ENCODE data around the gene IKZF1. TPM values are rescaled to one million over a fixed set of nuclear protein-coding genes. Genes with fewer than 3 reads are reported as not detected.

IKZF1 gene
- total RNA-seq, result 10 to 100 TPM in 1 of 2 donors, 1 to 10 TPM in 1; 5.6 to 11.2 TPM
- long read RNA-seq, partial matches to known transcripts, result 1 of 5 reads
- long read RNA-seq, other reads (novel, unspliced or antisense), result 4 of 5 reads

DNA sequence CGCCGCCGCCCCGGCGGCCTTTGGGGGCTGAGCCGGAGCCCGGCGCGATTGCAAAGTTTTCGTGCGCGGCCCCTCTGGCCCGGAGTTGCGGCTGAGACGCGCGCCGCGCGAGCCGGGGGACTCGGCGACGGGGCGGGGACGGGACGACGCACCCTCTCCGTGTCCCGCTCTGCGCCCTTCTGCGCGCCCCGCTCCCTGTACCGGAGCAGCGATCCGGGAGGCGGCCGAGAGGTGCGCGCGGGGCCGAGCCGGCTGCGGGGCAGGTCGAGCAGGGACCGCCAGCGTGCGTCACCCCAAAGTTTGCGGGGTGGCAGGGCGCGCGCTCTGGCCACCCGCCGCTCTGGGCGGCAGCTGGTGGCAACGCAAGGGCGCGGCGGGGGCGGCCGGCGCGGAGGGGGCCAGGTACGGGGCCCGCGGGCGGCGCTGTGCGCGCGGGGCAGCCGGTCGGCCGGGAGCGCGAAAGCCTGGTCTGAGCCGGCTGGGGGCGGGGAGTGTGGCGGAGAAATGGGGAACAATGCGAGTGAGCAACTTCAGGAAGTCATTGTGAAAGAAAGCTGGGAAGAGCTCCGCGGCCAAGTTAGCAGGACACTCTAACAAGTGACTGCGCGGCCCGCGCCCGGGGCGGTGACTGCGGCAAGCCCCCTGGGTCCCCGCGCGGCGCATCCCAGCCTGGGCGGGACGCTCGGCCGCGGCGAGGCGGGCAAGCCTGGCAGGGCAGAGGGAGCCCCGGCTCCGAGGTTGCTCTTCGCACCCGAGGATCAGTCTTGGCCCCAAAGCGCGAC is at the start of gene IKZF1:
Gene IKZF1 (plus strand): TSS at position 588 of the 782 bp plus-strand sequence. CDS start 14,346 bp downstream, outside the sequence.
- DNase-seq, result peak; percentile 58 to 71
- intact Hi-C loops (cut with DNase I, micrococcal nuclease), result no loop called here

GRCh38 chr7:50261593-50261992 is 42.9 kb upstream of the IKZF1 start:
- intact Hi-C loops (cut with DNase I, micrococcal nuclease), result no loop called here
- no peak for ATAC-seq
- DNase-seq, result no peak

More for the DNA sequence above, at the start of gene IKZF1:
- ATAC-seq, result peak; percentile 32

DNA sequence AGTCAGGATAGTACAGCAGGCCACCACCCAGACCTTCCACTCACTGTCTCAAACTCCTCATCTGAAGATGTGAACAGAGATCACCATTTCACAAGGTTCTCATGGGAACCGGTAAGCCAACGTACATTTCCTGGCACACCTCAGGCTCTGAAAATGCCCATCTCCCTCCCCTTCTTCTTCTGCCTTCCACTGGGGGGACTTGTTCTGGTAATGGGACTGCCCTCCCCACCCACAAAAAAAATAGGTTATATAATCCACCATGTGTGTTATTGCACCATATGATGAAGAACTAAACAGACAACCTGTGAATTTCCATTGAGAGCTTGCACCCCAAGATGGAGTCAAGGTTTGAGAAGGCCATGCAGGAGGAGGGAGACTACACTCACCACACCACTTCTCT is 42.1 kb upstream of the IKZF1 start:
- intact Hi-C loops (cut with DNase I, micrococcal nuclease), result no loop called here
- no peak for ATAC-seq

DNA sequence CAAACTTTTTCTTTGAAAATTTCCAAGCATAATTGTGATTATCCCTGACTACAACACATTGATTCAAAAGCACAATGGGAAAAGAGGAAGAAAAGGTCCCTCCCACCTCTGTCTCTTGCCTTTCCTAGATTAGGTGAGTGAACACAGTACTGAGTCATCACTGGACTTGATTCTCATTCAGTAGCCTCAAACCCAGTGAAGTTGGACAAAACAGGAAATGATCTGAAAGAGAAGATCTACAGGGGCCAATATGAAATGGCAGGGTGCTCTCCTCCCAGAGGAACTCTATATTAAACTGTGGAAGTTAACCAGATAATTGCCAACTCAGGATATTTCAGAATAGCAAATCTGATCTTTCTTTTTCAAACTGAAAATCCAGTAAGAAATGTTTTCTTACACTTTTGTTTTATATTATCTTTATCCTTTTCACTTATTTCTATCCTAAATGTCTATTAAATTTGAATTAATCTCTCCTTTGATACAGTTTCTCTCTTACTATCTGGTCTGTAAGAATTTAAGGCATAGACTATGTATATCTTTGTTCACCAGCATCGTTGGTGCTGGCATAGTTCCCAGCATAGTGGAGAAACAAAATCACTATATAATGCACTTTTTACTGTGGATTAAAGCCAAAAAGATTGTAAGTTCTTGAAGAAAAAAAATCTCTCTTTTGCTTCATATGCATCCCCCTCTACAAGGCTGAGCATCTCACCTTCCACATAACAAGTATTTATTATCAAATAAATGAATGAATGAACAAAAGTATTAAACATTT is 41.4 kb upstream of the IKZF1 start:
- intact Hi-C loops (cut with DNase I, micrococcal nuclease), result no loop called here

More for the DNA sequence above, 42.1 kb upstream of the IKZF1 start:
- DNase-seq, result no peak

GRCh38 chr7:50264908-50265307 is 39.6 kb upstream of the IKZF1 start:
- no peak for ATAC-seq
- DNase-seq, result no peak
- intact Hi-C loops (cut with DNase I, micrococcal nuclease), result no loop called here

More for the DNA sequence above, 41.4 kb upstream of the IKZF1 start:
- ATAC-seq, result no peak
- no peak for DNase-seq

DNA sequence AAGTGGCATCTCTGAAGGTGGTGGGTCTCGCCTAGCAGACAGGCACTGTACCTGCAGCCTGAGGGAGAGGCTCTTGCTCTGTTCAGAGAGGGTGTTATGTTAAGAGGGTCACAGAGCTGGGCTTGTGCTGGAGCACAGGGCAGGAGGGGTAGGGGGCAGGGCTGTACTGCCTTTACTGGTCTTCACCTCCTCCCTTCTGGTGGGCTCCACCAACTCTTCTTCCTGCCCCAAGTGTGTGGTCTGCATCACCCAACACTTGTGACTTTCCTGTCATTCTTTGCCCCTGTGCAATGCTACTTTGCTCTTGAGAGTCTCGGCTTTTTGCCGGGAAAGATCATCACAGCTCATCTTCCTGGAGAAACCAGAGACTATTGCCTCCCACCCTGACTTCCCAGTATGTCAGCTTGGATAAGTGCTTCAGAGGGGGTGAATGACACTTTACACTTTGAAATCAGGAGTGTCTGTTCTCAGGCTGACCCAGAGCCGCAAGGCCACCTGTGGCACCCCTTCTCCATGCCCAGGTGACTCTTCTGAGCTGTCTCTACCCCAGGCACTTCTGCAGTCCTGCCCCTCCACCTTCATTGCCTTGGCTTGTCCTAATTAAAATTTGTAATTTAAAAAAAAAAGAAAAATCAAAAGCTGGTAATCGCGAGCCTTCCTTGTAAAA is 38.4 kb upstream of the IKZF1 start:
- intact Hi-C loops (cut with DNase I, micrococcal nuclease), result no loop called here
- no peak for DNase-seq
- no peak for ATAC-seq

GRCh38 chr7:50266635-50267386 is 37.7 kb upstream of the IKZF1 start:
- intact Hi-C loops (cut with DNase I, micrococcal nuclease), result no loop called here
- DNase-seq (peak; percentile 51 to 57), ATAC-seq (peak; percentile 49)

- DNase-seq, result no peak
- no peak for ATAC-seq
- intact Hi-C loops (cut with DNase I, micrococcal nuclease), result no loop called here
Observed at GRCh38 chr7:50267525-50268041, 36.9 kb upstream of the IKZF1 start.

- DNase-seq (no peak), ATAC-seq (no peak)
- intact Hi-C loops (cut with DNase I, micrococcal nuclease), result no loop called here
Observed at GRCh38 chr7:50268223-50268622, 36.3 kb upstream of the IKZF1 start.

DNA sequence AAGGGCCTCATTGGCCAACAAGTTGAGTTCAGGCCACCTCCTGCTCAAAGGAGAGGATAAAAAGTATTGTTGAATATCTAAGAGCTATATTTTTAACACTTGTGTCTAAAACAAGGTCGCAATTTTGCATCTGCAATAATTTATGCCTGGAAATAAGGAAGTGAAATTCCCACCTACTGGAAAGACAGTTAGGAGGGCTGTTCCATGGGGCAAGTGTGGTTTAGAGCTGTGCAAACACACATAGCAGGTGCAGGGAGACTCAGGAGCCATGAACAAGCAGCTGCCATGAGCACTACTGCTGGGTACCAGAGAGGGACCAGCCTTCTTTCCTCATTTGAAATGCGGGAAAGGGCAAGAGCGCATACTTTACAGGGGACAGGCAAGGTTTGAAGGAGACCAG is 35.5 kb upstream of the IKZF1 start:
- no peak for DNase-seq
- intact Hi-C loops (cut with DNase I, micrococcal nuclease), result no loop called here
- no peak for ATAC-seq

DNA sequence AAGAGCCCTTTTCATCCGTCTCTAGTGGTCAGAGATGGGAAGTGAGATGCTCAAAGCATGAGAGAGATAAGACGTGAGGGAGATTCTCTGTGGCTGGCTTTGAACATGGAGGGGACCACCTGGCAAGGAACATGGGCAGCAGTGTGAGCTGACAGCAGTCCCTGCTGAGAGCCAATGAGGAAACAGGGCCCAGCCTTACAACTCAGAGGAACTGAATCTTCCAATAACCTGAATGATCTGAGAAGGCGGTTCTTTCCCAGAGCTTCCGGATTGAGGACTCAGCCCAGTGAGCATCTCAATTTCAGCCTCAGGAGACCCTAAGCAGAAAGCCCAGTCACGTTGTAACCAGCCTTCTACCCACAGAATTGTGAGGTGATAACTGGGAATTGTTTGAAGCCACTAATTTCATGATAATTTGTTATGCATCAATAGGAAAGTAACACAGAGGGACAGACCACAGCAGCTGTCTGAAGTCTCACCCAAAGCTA is 33.9 kb upstream of the IKZF1 start:
- intact Hi-C loops (cut with DNase I, micrococcal nuclease), result no loop called here
- DNase-seq (no peak), ATAC-seq (no peak)

- no peak for DNase-seq
- intact Hi-C loops (cut with DNase I, micrococcal nuclease), result no loop called here
- no peak for ATAC-seq
Observed at GRCh38 chr7:50272808-50273207, 31.7 kb upstream of the IKZF1 start.

DNA sequence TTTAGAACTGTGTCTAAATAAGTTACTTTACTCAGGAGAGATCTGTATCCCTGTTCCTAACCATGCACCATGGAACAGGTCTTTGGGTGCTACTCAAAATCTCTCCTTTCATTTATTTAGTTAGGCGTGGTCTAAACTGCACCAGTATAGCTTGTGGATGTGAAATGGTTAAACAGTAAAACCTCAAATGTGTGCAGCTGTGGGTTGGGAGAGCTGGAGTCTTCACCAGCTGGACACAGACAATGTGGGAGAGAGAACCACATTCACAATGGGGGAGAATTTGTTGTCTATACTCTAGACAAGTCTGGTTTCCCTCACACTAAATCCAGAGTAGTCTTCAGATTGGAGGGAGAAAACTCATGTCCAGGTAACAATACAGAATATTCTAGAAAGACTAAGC is 31.2 kb upstream of the IKZF1 start:
- ATAC-seq, result no peak

DNA sequence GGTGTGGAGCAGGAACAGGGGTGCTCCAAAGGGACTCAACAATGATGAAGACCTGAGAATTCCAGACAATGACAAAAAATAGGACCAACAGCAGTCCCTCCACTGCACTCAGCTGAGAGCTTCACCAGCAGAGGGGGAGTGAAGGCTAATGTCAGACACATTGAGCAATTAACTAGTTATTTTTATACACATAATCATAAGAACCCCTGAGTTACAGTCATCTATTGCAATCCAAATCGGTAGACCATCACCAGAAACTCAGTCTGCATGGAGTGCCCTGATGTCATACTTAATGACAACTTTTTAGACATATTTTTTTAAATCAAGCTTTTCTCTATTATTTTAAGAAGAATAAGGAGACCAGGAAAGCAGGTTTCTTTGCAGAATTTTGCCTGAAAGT is 30.6 kb upstream of the IKZF1 start:
- no peak for DNase-seq
- no peak for ATAC-seq
- intact Hi-C loops (cut with DNase I, micrococcal nuclease), result no loop called here

More for the DNA sequence above, 31.2 kb upstream of the IKZF1 start:
- no peak for DNase-seq
- intact Hi-C loops (cut with DNase I, micrococcal nuclease), result no loop called here

GRCh38 chr7:50274361-50274760 is 30.2 kb upstream of the IKZF1 start:
- DNase-seq, result no peak
- ATAC-seq, result no peak
- intact Hi-C loops (cut with DNase I, micrococcal nuclease), result no loop called here

DNA sequence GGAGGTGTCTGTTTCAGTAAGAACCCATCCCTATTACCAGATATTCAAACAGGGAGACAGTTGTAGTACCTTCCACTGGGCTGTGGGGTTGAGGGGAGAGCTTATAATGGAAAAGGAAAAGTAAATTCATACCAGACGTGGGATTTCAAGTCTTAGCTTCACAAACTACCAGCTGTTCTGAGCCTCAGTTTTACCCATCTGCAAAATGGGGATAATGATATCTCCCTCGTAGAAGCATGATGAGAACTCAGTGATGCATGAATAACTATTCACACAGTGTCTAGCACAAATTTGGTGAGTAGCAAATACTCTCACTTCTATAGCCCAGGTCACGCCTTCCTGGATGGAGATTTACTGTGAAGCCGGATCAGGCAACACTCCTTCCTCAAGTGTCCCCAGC is 29.1 kb upstream of the IKZF1 start:
- no peak for ATAC-seq
- intact Hi-C loops (cut with DNase I, micrococcal nuclease), result no loop called here
- no peak for DNase-seq

DNA sequence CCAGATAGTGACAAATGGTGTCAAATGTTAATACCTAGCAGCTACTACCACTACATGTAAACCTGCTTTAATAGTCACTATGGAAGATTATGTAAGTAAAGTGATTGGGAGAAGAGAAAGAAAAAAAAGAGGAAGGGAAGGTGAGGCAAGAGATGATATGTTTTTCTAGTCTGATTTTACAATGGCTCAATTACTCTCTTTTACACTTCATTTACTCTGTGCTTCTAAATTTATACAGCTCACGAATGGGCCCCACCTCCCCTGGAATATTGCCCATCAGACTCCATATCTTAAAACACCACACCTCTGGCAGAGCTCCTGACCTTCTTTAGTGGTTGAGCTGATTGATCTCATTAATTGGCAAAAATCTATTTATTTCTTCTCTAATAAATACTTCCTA is 28.0 kb upstream of the IKZF1 start:
- ATAC-seq (no peak), DNase-seq (no peak)
- intact Hi-C loops (cut with DNase I, micrococcal nuclease), result no loop called here

GRCh38 chr7:50278120-50278519 is 26.4 kb upstream of the IKZF1 start:
- ATAC-seq (no peak), DNase-seq (no peak)
- intact Hi-C loops (cut with DNase I, micrococcal nuclease), result no loop called here
